Mesenchymal stem cell (in vitro differentiated cells and primary cell): ENCODE results near the gene GPATCH8.
"Not testable (repeated sequence)": the region's sequence is repeated elsewhere in the genome, so short reads cannot be mapped to it uniquely, and the experiment has no call there.

Experiments
- DNase-seq: peaks from one replicate; pipeline ENCODE4 v3.0.0-alpha.2; 2013
- H2AFZ ChIP-seq: one replicate; pipeline ENCODE4 v1.6.1; 2013; ENCODE audit warnings: low read depth, mild to moderate bottlenecking, control low read depth, inconsistent platforms, low read length, moderate library complexity
- H2AK5ac ChIP-seq: 2 replicates; pipeline ENCODE4 v1.6.1; 2013; ENCODE audit warnings: low read length, moderate library complexity, mild to moderate bottlenecking, inconsistent platforms; ENCODE audit not compliant: severe bottlenecking
- H2BK120ac ChIP-seq: one replicate; pipeline ENCODE4 v1.6.1; 2013; ENCODE audit warnings: low read depth, mild to moderate bottlenecking, inconsistent platforms, low read length, moderate library complexity
- H2BK12ac ChIP-seq, 2 experiments: one replicate each; pipeline ENCODE4 v1.6.1; 2013; ENCODE audit warnings: inconsistent platforms in 2 of 2, low read length in 2 of 2, mild to moderate bottlenecking in 2 of 2, moderate library complexity in 2 of 2, control low read depth in 1 of 2
- H2BK15ac ChIP-seq: one replicate; pipeline ENCODE4 v1.6.1; 2013; ENCODE audit warnings: mild to moderate bottlenecking, low read depth, inconsistent platforms; ENCODE audit not compliant: poor library complexity, severe bottlenecking
- H2BK5ac ChIP-seq: 2 replicates; pipeline ENCODE4 v1.6.1; 2013; ENCODE audit warnings: low read depth, mild to moderate bottlenecking, low read length, control low read depth, inconsistent platforms; ENCODE audit not compliant: poor library complexity, severe bottlenecking
- H3K14ac ChIP-seq, 2 experiments: one replicate each; pipeline ENCODE4 v1.6.1; 2013; ENCODE audit warnings: inconsistent platforms in 2 of 2, low read length in 2 of 2, control low read depth in 1 of 2, mild to moderate bottlenecking in 1 of 2, moderate library complexity in 1 of 2
- H3K18ac ChIP-seq, 2 experiments: one replicate each; pipeline ENCODE4 v1.6.1; 2013; ENCODE audit warnings: inconsistent platforms in 2 of 2, low read length in 2 of 2, control low read depth in 1 of 2, low read depth in 1 of 2, mild to moderate bottlenecking in 1 of 2
- H3K23ac ChIP-seq, 2 experiments: one replicate each; pipeline ENCODE4 v1.6.1; 2013; ENCODE audit warnings: inconsistent platforms in 2 of 2, low read length in 2 of 2, mild to moderate bottlenecking in 2 of 2, moderate library complexity in 2 of 2, control low read depth in 1 of 2
- H3K27ac ChIP-seq: 2 replicates; pipeline ENCODE4 v1.5.1; 2013; ENCODE audit warnings: mild to moderate bottlenecking, moderate library complexity, low read length, control low read depth, inconsistent platforms; ENCODE audit not compliant: poor library complexity, severe bottlenecking
- H3K27me3 ChIP-seq, 2 experiments: 2 replicates each; pipeline versions ENCODE4 v1.6.1 to v1.7.0; 2013; ENCODE audit warnings: low read length in 2 of 2, mild to moderate bottlenecking in 2 of 2, moderate library complexity in 2 of 2, control low read depth in 1 of 2, inconsistent platforms in 1 of 2; ENCODE audit not compliant: control insufficient read depth in 1 of 2, insufficient read depth in 1 of 2
- H3K36me3 ChIP-seq, 2 experiments: 2 replicates each; pipeline versions ENCODE4 v1.6.1 to v1.7.0; 2013; ENCODE audit warnings: low read length in 2 of 2, control low read depth in 1 of 2, inconsistent platforms in 1 of 2, low read depth in 1 of 2, mild to moderate bottlenecking in 1 of 2; ENCODE audit not compliant: insufficient read depth in 2 of 2, control insufficient read depth in 1 of 2
- H3K4ac ChIP-seq, 2 experiments: one replicate each; pipeline ENCODE4 v1.6.1; 2013; ENCODE audit warnings: inconsistent platforms in 2 of 2, low read length in 2 of 2, mild to moderate bottlenecking in 2 of 2, moderate library complexity in 2 of 2, control low read depth in 1 of 2, low read depth in 1 of 2
- H3K4me1 ChIP-seq: 2 replicates; pipeline ENCODE4 v1.6.1; 2013; ENCODE audit warnings: low read depth, low read length, control low read depth; ENCODE audit not compliant: control insufficient read depth, insufficient read depth
- H3K4me2 ChIP-seq: 2 replicates; pipeline ENCODE4 v1.6.1; 2013; ENCODE audit warnings: low read length, mild to moderate bottlenecking, inconsistent platforms; ENCODE audit not compliant: poor library complexity, severe bottlenecking
- H3K4me3 ChIP-seq, 2 experiments: 2 replicates each; pipeline versions ENCODE4 v1.5.1 to v1.7.0; 2013; ENCODE audit warnings: low read length in 2 of 2, mild to moderate bottlenecking in 2 of 2, control low read depth in 1 of 2, low read depth in 1 of 2; ENCODE audit not compliant: insufficient read depth in 1 of 2
- H3K79me1 ChIP-seq: replicated peaks from 2 replicates; pipeline ENCODE4 v1.6.1; 2013; ENCODE audit warnings: mild to moderate bottlenecking, control low read depth, low read length, inconsistent platforms; ENCODE audit not compliant: poor library complexity, severe bottlenecking
- H3K9ac ChIP-seq: 2 replicates; pipeline ENCODE4 v1.7.0; 2013; ENCODE audit warnings: mild to moderate bottlenecking, low read length, moderate library complexity
- H3K9me3 ChIP-seq: 2 replicates; pipeline ENCODE4 v1.7.0; 2013; ENCODE audit warnings: mild to moderate bottlenecking, low read length; ENCODE audit not compliant: control insufficient read depth
- H4K8ac ChIP-seq: one replicate; pipeline ENCODE4 v1.6.1; 2013; ENCODE audit warnings: inconsistent platforms, mild to moderate bottlenecking, low read length, moderate library complexity
- H4K91ac ChIP-seq: one replicate; pipeline ENCODE4 v1.6.1; 2013; ENCODE audit warnings: mild to moderate bottlenecking, low read length, inconsistent platforms
- WGBS: methylation state at CpG from one replicate; pipeline ENCODE4 v1.1.7; 2013; ENCODE audit warnings: mixed read lengths; 5-methylcytosine and 5-hydroxymethylcytosine counted together

Gene GPATCH8

GRCh38 chr17:44511241-44512134, 8.3 kb upstream of the GPATCH8 start:
- WGBS = 48% methylated on average over 14 of the region's 14 CpGs
- not testable (repeated sequence) for H3K4ac ChIP-seq

GRCh38 chr17:44506939-44507604, 3.9 kb upstream of the GPATCH8 start:
- not testable (repeated sequence) for H3K4me2 ChIP-seq

More at GRCh38 chr17:44511241-44512134, 8.3 kb upstream of the GPATCH8 start:
- not testable (repeated sequence) for H2AK5ac ChIP-seq, H3K27ac ChIP-seq, H3K14ac ChIP-seq, H3K18ac ChIP-seq, H3K23ac ChIP-seq, H3K9me3 ChIP-seq, H3K9ac ChIP-seq, H3K4me3 ChIP-seq, H4K91ac ChIP-seq, H2BK120ac ChIP-seq, H3K4me1 ChIP-seq, H2BK5ac ChIP-seq, DNase-seq, H3K79me1 ChIP-seq, H2BK12ac ChIP-seq, H3K4me2 ChIP-seq, H3K27me3 ChIP-seq, H4K8ac ChIP-seq, H2BK15ac ChIP-seq, H3K36me3 ChIP-seq
- peak overlapping the region; percentile 42 for H2AFZ ChIP-seq

GRCh38 chr17:44502598-44503146, 534 bp downstream of the GPATCH8 start:
- H4K8ac ChIP-seq = peak overlapping the region; percentile 89
- no peak overlapping the region for H2BK15ac ChIP-seq
- H3K23ac ChIP-seq = peak overlapping the region in 1 of 2 experiments; percentile 97
- H3K27me3 ChIP-seq = no peaks in the 10 kb centered on the region
- peak overlapping the region; percentile 99 for H3K9ac ChIP-seq
- H2AFZ ChIP-seq = no peak overlapping the region
- no peak overlapping the region for H2BK12ac ChIP-seq
- H3K4me1 ChIP-seq = peaks cover 5% of the 10 kb centered on the region
- 0% methylated on average over 20 of the region's 25 CpGs for WGBS
- H3K79me1 ChIP-seq = no peaks in the 10 kb centered on the region
- peak overlapping the region in 1 of 2 experiments; percentile 98 for H3K14ac ChIP-seq
- H3K4me3 ChIP-seq = peak overlapping the region; percentile 77 to 96
- peak overlapping the region; percentile 17 to 75 for H3K4ac ChIP-seq
- H2BK120ac ChIP-seq = peak overlapping the region; percentile 50
- H2BK5ac ChIP-seq = peak overlapping the region; percentile 45
- peak overlapping the region; percentile 16 for H2AK5ac ChIP-seq
- peak overlapping the region; percentile 94 for H3K27ac ChIP-seq
- peak overlapping the region; percentile 12 for H4K91ac ChIP-seq
- H3K4me2 ChIP-seq = peak overlapping the region; percentile 85
- H3K18ac ChIP-seq = peak overlapping the region; percentile 86 to 87
- peaks cover 0 to 7% of the 10 kb centered on the region in 2 experiments for H3K36me3 ChIP-seq
- DNase-seq = peak; percentile 37
- H3K9me3 ChIP-seq = no peaks in the 10 kb centered on the region

More at GRCh38 chr17:44506939-44507604, 3.9 kb upstream of the GPATCH8 start:
- H3K23ac ChIP-seq, H3K36me3 ChIP-seq, H3K14ac ChIP-seq, H4K91ac ChIP-seq, H2BK15ac ChIP-seq, H3K9me3 ChIP-seq, H2AK5ac ChIP-seq, H2BK5ac ChIP-seq, H3K27me3 ChIP-seq, H3K4me3 ChIP-seq, H3K27ac ChIP-seq, H3K4ac ChIP-seq, H3K9ac ChIP-seq, H2BK12ac ChIP-seq, H4K8ac ChIP-seq, DNase-seq, H2BK120ac ChIP-seq, H3K18ac ChIP-seq, H3K4me1 ChIP-seq, H2AFZ ChIP-seq, H3K79me1 ChIP-seq: not testable (repeated sequence)
- WGBS = 92% methylated on average over 9 of the region's 10 CpGs
